Fibroblast of peridontal ligament (primary cell): ENCODE data around the gene TSKS.

Experiments used
- DNase-seq: peaks from one replicate; pipeline ENCODE4 v3.0.0-alpha.2; 2010; ENCODE audit errors: extremely low read depth

Gene TSKS

GRCh38 chr19:49718511-49718910 is 44.6 kb downstream of the TSKS start:
- peak; percentile 25 for DNase-seq

- DNase-seq = no peak
Observed at GRCh38 chr19:49716154-49716553, 47.0 kb downstream of the TSKS start.

- DNase-seq = no peak
Observed at GRCh38 chr19:49713236-49713845, 49.8 kb downstream of the TSKS start.

- no peak for DNase-seq
Observed at GRCh38 chr19:49712397-49712859, 50.7 kb downstream of the TSKS start.

- peak; percentile 31 for DNase-seq
Observed at GRCh38 chr19:49710372-49710951, 52.6 kb downstream of the TSKS start.

GRCh38 chr19:49705919-49706318 is 57.2 kb downstream of the TSKS start:
- DNase-seq = no peak

- DNase-seq = no peak
Observed at GRCh38 chr19:49704888-49705642, 58.0 kb downstream of the TSKS start.

GRCh38 chr19:49701271-49701786 is 61.8 kb downstream of the TSKS start:
- no peak for DNase-seq

GRCh38 chr19:49700563-49700962 is 62.5 kb downstream of the TSKS start:
- DNase-seq = no peak

GRCh38 chr19:49699364-49699763 is 63.7 kb downstream of the TSKS start:
- no peak for DNase-seq

- no peak for DNase-seq
Observed at GRCh38 chr19:49696865-49697264, 66.2 kb downstream of the TSKS start.

GRCh38 chr19:49696115-49696514 is 67.0 kb downstream of the TSKS start:
- DNase-seq = no peak

- no peak for DNase-seq
Observed at GRCh38 chr19:49692147-49692506, 71.0 kb downstream of the TSKS start.

GRCh38 chr19:49691243-49692146 is 71.6 kb downstream of the TSKS start:
- DNase-seq = peak; percentile 68

GRCh38 chr19:49690656-49691242 is 72.4 kb downstream of the TSKS start, which contains the start of gene CPT1C:
TSS of gene CPT1C (plus strand) at chr19:49691116. CDS start at chr19:49692253, 1,137 bp downstream.
- peak; percentile 72 for DNase-seq

GRCh38 chr19:49690079-49690655 is 72.9 kb downstream of the TSKS start:
- DNase-seq = no peak
